ENCODE results near the gene ESPL1. TPM values are rescaled to one million over a fixed set of nuclear protein-coding genes. Genes with fewer than 3 reads are reported as not detected.
A peak's percentile ranks its signal among the peaks of the same experiment; 100 is the strongest.

The ESPL1 gene
- total RNA-seq, 3 donors from 2014 or later = 0.33 to 1.3 (median 1.2) TPM

- no peak for DNase-seq (ENCODE audit: low spot score in 2 of 2)
- Histone ChIP-seq H3K27ac (peak overlapping the region; percentile 94 to 98), H3K9me3 (no peaks in the 10 kb centered on the region), H3K36me3 (no peaks in the 10 kb centered on the region), H3K4me3 (no peak overlapping the region), H3K4me1 (peaks cover 12 to 28% of the 10 kb centered on the region in 2 donors), H3K27me3 (no peaks in the 10 kb centered on the region)
- no peak for TF ChIP-seq POLR2A (IDR thresholded peaks at IDR 0.05)
- TF ChIP-seq POLR2AphosphoS5 (IDR thresholded peaks at IDR 0.05) = no peak
- no peak for TF ChIP-seq CTCF (IDR thresholded peaks at IDR 0.05)
- intact Hi-C loops (cut with DNase I; ENCODE audit: low total_unique reads) = no loop called here
Measured at GRCh38 chr12:53235164-53235563, 32.9 kb upstream of the ESPL1 start.

GRCh38 chr12:53235742-53236442 is 32.2 kb upstream of the ESPL1 start:
- intact Hi-C loops (cut with DNase I; ENCODE audit: low total_unique reads) = no loop called here
- Histone ChIP-seq H3K36me3 (no peaks in the 10 kb centered on the region), H3K27ac (peak overlapping the region; percentile 94 to 98), H3K27me3 (no peaks in the 10 kb centered on the region), H3K4me3 (no peak overlapping the region), H3K4me1 (peaks cover 12 to 26% of the 10 kb centered on the region in 2 donors), H3K9me3 (no peaks in the 10 kb centered on the region)
- DNase-seq (ENCODE audit: low spot score in 2 of 2) = no peak
- TF ChIP-seq POLR2A (IDR thresholded peaks at IDR 0.05) (no peak), POLR2AphosphoS5 (IDR thresholded peaks at IDR 0.05) (no peak), CTCF (IDR thresholded peaks at IDR 0.05) (no peak)

- no peak overlapping the region for H3K4me3 ChIP-seq
- peak overlapping the region; percentile 94 to 98 for H3K27ac ChIP-seq
- no peaks in the 10 kb centered on the region for H3K9me3 ChIP-seq
- H3K36me3 ChIP-seq = no peaks in the 10 kb centered on the region
- DNase-seq (ENCODE audit: low spot score in 2 of 2) = no peak
- intact Hi-C loops (cut with DNase I; ENCODE audit: low total_unique reads) = no loop called here
- H3K27me3 ChIP-seq = no peaks in the 10 kb centered on the region
- peaks cover 12 to 26% of the 10 kb centered on the region in 2 donors for H3K4me1 ChIP-seq
- TF ChIP-seq POLR2AphosphoS5 (IDR thresholded peaks at IDR 0.05) (no peak), CTCF (IDR thresholded peaks at IDR 0.05) (no peak), POLR2A (IDR thresholded peaks at IDR 0.05) (no peak)
Measured at GRCh38 chr12:53236443-53237111, 31.5 kb upstream of the ESPL1 start.

- intact Hi-C loops (cut with DNase I; ENCODE audit: low total_unique reads) = loop anchor here (5.0 kb wide), 1 partner anchor 887 kb away; no protein-coding TSS in a partner anchor
- Histone ChIP-seq H3K27ac (no peak overlapping the region), H3K36me3 (no peaks in the 10 kb centered on the region), H3K4me3 (no peak overlapping the region), H3K27me3 (no peaks in the 10 kb centered on the region), H3K4me1 (peaks cover 0 to 9% of the 10 kb centered on the region in 2 donors), H3K9me3 (no peaks in the 10 kb centered on the region)
- DNase-seq (ENCODE audit: low spot score in 2 of 2) = no peak
- TF ChIP-seq POLR2AphosphoS5 (IDR thresholded peaks at IDR 0.05) = no peak
- no peak for TF ChIP-seq POLR2A (IDR thresholded peaks at IDR 0.05)
- no peak for TF ChIP-seq CTCF (IDR thresholded peaks at IDR 0.05)
Measured at GRCh38 chr12:53239643-53240258, 28.3 kb upstream of the ESPL1 start.

All from breast epithelium (tissue), 4 donors.